ENCODE measurements around the gene ZNF382.
"Not testable (repeated sequence)": the region's sequence is repeated elsewhere in the genome, so short reads cannot be mapped to it uniquely, and the experiment has no call there.

The ZNF382 gene

GRCh38 chr19:36605101-36605876, at the start of gene ZNF382:
Gene ZNF382 (plus strand): TSS chr19:36605313. CDS start chr19:36609915, 4,602 bp downstream.
- peak; percentile 85 for DNase-seq

GRCh38 chr19:36564391-36564790, 40.7 kb upstream of the ZNF382 start:
- DNase-seq: no peak

GRCh38 chr19:36572593-36573019, 32.5 kb upstream of the ZNF382 start:
- DNase-seq: no peak

- peak; percentile 96 for DNase-seq
Measured at GRCh38 chr19:36573020-36573894, 31.9 kb upstream of the ZNF382 start, which contains the start of gene ZNF529. Gene ZNF529 (minus strand): TSS chr19:36573292. CDS start chr19:36572346, 946 bp downstream.

- peak; percentile 41 for DNase-seq
Measured at GRCh38 chr19:36573895-36574720, 31.0 kb upstream of the ZNF382 start.

- DNase-seq: peak; percentile 7
Measured at GRCh38 chr19:36574741-36575140, 30.4 kb upstream of the ZNF382 start.

- no peak for DNase-seq
Measured at GRCh38 chr19:36577271-36577996, 27.7 kb upstream of the ZNF382 start.

- DNase-seq: no peak
Measured at GRCh38 chr19:36579255-36579654, 25.9 kb upstream of the ZNF382 start.

- DNase-seq: not testable (repeated sequence)
Measured at GRCh38 chr19:36602681-36603080, 2.4 kb upstream of the ZNF382 start.

- DNase-seq: peak; percentile 91
Measured at GRCh38 chr19:36604656-36605100, 435 bp upstream of the ZNF382 start.

- peak; percentile 55 for DNase-seq
Measured at GRCh38 chr19:36605877-36606478, 865 bp downstream of the ZNF382 start.

GRCh38 chr19:36627057-36627456, 21.9 kb downstream of the ZNF382 start:
- DNase-seq: no peak

GRCh38 chr19:36635342-36635741, 30.2 kb downstream of the ZNF382 start:
- DNase-seq: no peak

GRCh38 chr19:36638862-36639510, 33.9 kb downstream of the ZNF382 start:
- DNase-seq: peak; percentile 3

- DNase-seq: no peak
Measured at GRCh38 chr19:36646746-36647145, 41.6 kb downstream of the ZNF382 start.

GRCh38 chr19:36652958-36653357, 47.8 kb downstream of the ZNF382 start:
- DNase-seq: no peak

GRCh38 chr19:36665832-36666231, 60.7 kb downstream of the ZNF382 start:
- no peak for DNase-seq

- no peak for DNase-seq
Measured at GRCh38 chr19:36668646-36669045, 63.5 kb downstream of the ZNF382 start.

GRCh38 chr19:36672368-36672767, 67.3 kb downstream of the ZNF382 start:
- no peak for DNase-seq

GRCh38 chr19:36674201-36674600, 69.1 kb downstream of the ZNF382 start:
- DNase-seq: no peak

- DNase-seq: no peak
Measured at GRCh38 chr19:36679455-36679854, 74.3 kb downstream of the ZNF382 start.
